ENCODE results near the gene OSBPL10.

The OSBPL10 gene

GRCh38 chr3:31925271-31925630, 55.8 kb downstream of the OSBPL10 start:
- no peak for DNase-seq (ENCODE audit: low read depth in 2 of 2)

- DNase-seq (ENCODE audit: low read depth in 2 of 2), result no peak
Measured at GRCh38 chr3:31924610-31925270, 56.3 kb downstream of the OSBPL10 start.

GRCh38 chr3:31922962-31923361, 58.1 kb downstream of the OSBPL10 start:
- no peak for DNase-seq (ENCODE audit: low read depth in 2 of 2)

- DNase-seq (ENCODE audit: low read depth in 2 of 2), result no peak
Measured at GRCh38 chr3:31921837-31922236, 59.2 kb downstream of the OSBPL10 start.

GRCh38 chr3:31920310-31920709, 60.8 kb downstream of the OSBPL10 start:
- no peak for DNase-seq (ENCODE audit: low read depth in 2 of 2)

GRCh38 chr3:31919528-31919927, 61.5 kb downstream of the OSBPL10 start:
- DNase-seq (ENCODE audit: low read depth in 2 of 2), result no peak

- DNase-seq (ENCODE audit: low read depth in 2 of 2), result no peak
Measured at GRCh38 chr3:31918179-31919150, 62.6 kb downstream of the OSBPL10 start.

GRCh38 chr3:31917303-31918005, 63.6 kb downstream of the OSBPL10 start:
- DNase-seq (ENCODE audit: low read depth in 2 of 2), result no peak

- no peak for DNase-seq (ENCODE audit: low read depth in 2 of 2)
Measured at GRCh38 chr3:31911643-31912042, 69.4 kb downstream of the OSBPL10 start.

- DNase-seq (ENCODE audit: low read depth in 2 of 2), result no peak
Measured at GRCh38 chr3:31911124-31911523, 69.9 kb downstream of the OSBPL10 start.

GRCh38 chr3:31909455-31909854, 71.6 kb downstream of the OSBPL10 start:
- DNase-seq (ENCODE audit: low read depth in 2 of 2), result no peak

GRCh38 chr3:31908391-31909097, 72.5 kb downstream of the OSBPL10 start:
- no peak for DNase-seq (ENCODE audit: low read depth in 2 of 2)

- DNase-seq (ENCODE audit: low read depth in 2 of 2), result no peak
Measured at GRCh38 chr3:31906182-31906581, 74.9 kb downstream of the OSBPL10 start.

- no peak for DNase-seq (ENCODE audit: low read depth in 2 of 2)
Measured at GRCh38 chr3:31903686-31904431, 77.2 kb downstream of the OSBPL10 start.

GRCh38 chr3:31900583-31900982, 80.5 kb downstream of the OSBPL10 start:
- no peak for DNase-seq (ENCODE audit: low read depth in 2 of 2)

GRCh38 chr3:31896648-31897433, 84.2 kb downstream of the OSBPL10 start:
- DNase-seq (ENCODE audit: low read depth in 2 of 2), result no peak

GRCh38 chr3:31896026-31896425, 85.0 kb downstream of the OSBPL10 start:
- DNase-seq (ENCODE audit: low read depth in 2 of 2), result no peak

- no peak for DNase-seq (ENCODE audit: low read depth in 2 of 2)
Measured at GRCh38 chr3:31895471-31895870, 85.6 kb downstream of the OSBPL10 start.

GRCh38 chr3:31892916-31893573, 88.0 kb downstream of the OSBPL10 start:
- DNase-seq (ENCODE audit: low read depth in 2 of 2), result no peak

GRCh38 chr3:31892500-31892899, 88.6 kb downstream of the OSBPL10 start:
- DNase-seq (ENCODE audit: low read depth in 2 of 2), result no peak

Measured in stimulated activated CD8-positive, alpha-beta memory T cell treated with anti-CD3 and anti-CD28 coated beads, Interleukin-15, amount 100 ng/mL, for 4 hours (primary cell).